GM23338 (cell line): Measurements from ENCODE around the gene AP2B1. TPM values are rescaled to one million over a fixed set of nuclear protein-coding genes. Genes with fewer than 3 reads are reported as not detected.

Experiments used
- ATAC-seq: fragments of 200-7000 bp; cut with Tn5 transposase; 3 replicates; pipeline ENCODE4 v1.9.1; 2020
- DNase-seq: peaks from one replicate; pipeline ENCODE4 v3.0.0-alpha.2; 2015; ENCODE audit warnings: low spot score
- H2AFZ ChIP-seq: fragments of 200-600 bp; sonication (generic); 2 replicates; pipeline ENCODE4 v1.8.0; 2016; ENCODE audit warnings: antibody characterized with exemption, mild to moderate bottlenecking, moderate library complexity
- H3F3A ChIP-seq: fragments of 200-600 bp; sonication (generic); replicated peaks from 2 replicates; pipeline ENCODE4 v1.8.0; 2017; ENCODE audit warnings: antibody characterized with exemption, mixed run types, low read depth
- H3K27ac ChIP-seq: fragments of 200-600 bp; sonication (generic); 2 replicates; pipeline ENCODE4 v1.6.1; 2016; ENCODE audit warnings: low read depth
- H3K27me3 ChIP-seq: fragments of 200-600 bp; sonication (generic); 2 replicates; pipeline ENCODE4 v1.8.0; 2016; ENCODE audit warnings: mild to moderate bottlenecking, mixed run types, moderate library complexity; ENCODE audit not compliant: insufficient read depth
- H3K36me3 ChIP-seq: fragments of 200-600 bp; sonication (generic); 2 replicates; pipeline ENCODE4 v1.8.0; 2016; ENCODE audit warnings: mild to moderate bottlenecking; ENCODE audit not compliant: insufficient read depth
- H3K4me1 ChIP-seq: fragments of 200-600 bp; sonication (generic); 2 replicates; pipeline ENCODE4 v1.8.0; 2016; ENCODE audit warnings: mild to moderate bottlenecking, moderate library complexity; ENCODE audit not compliant: insufficient read depth
- H3K4me2 ChIP-seq: fragments of 200-600 bp; sonication (generic); 2 replicates; pipeline ENCODE4 v1.7.1; 2017; ENCODE audit warnings: mixed run types
- H3K4me3 ChIP-seq: fragments of 200-600 bp; sonication (generic); 2 replicates; pipeline ENCODE4 v1.6.1; 2016; ENCODE audit warnings: mixed run types
- H3K79me2 ChIP-seq: fragments of 200-600 bp; sonication (generic); replicated peaks from 2 replicates; pipeline ENCODE4 v1.8.0; 2017; ENCODE audit warnings: mild to moderate bottlenecking; ENCODE audit not compliant: insufficient read depth
- H3K9me2 ChIP-seq: fragments of 200-600 bp; sonication (generic); 2 replicates; pipeline ENCODE4 v1.8.0; 2017; ENCODE audit not compliant: insufficient read depth
- H4K20me1 ChIP-seq: fragments of 200-600 bp; sonication (generic); replicated peaks from 2 replicates; pipeline ENCODE4 v1.8.0; 2017; ENCODE audit warnings: mild to moderate bottlenecking; ENCODE audit not compliant: insufficient read depth
- H3K27ac Mint-ChIP-seq: 2 replicates; pipeline ENCODE4 v1.8.0; 2020; ENCODE audit warnings: inconsistent platforms, mild to moderate bottlenecking, moderate library complexity, mixed read lengths
- H3K27me3 Mint-ChIP-seq: 3 replicates; pipeline ENCODE4 v1.8.0; 2022; ENCODE audit warnings: low read depth, mild to moderate bottlenecking, moderate library complexity, mixed read lengths, inconsistent platforms; ENCODE audit not compliant: insufficient read depth, poor library complexity
- H3K36me3 Mint-ChIP-seq: 3 replicates; pipeline ENCODE4 v1.8.0; 2021; ENCODE audit warnings: low read depth, mild to moderate bottlenecking, inconsistent platforms, moderate library complexity, mixed read lengths
- H3K4me1 Mint-ChIP-seq: 3 replicates; pipeline ENCODE4 v1.8.0; 2020; ENCODE audit warnings: mild to moderate bottlenecking, inconsistent platforms, mixed read lengths
- H3K4me3 Mint-ChIP-seq: 3 replicates; pipeline ENCODE4 v1.8.0; 2021; ENCODE audit warnings: moderate library complexity, mild to moderate bottlenecking, inconsistent platforms, mixed read lengths
- H3K9me3 Mint-ChIP-seq: 3 replicates; pipeline ENCODE4 v1.8.0; 2020; ENCODE audit warnings: moderate library complexity, mild to moderate bottlenecking, inconsistent platforms, mixed read lengths
- CTCF ChIP-seq, 2 experiments: fragments of 200-600 bp in 1 of 2; sonication (generic) in 1 of 2; conservative IDR thresholded peaks; 2 replicates each; pipeline versions ENCODE4 v1.5.1 to v1.6.1; 2016 to 2017; ENCODE audit warnings: antibody characterized with exemption in 2 of 2, low read depth in 2 of 2, mild to moderate bottlenecking in 2 of 2, moderate library complexity in 1 of 2
- ETS1 ChIP-seq: IDR thresholded peaks from 2 replicates; pipeline ENCODE4 v1.6.1; 2016; ENCODE audit warnings: antibody characterized with exemption
- EZH2 ChIP-seq: fragments of 200-600 bp; sonication (generic); IDR thresholded peaks from one replicate; pipeline ENCODE4 v1.8.0; 2017; ENCODE audit warnings: antibody characterized with exemption, mild to moderate bottlenecking, low read depth; ENCODE audit not compliant: unreplicated experiment
- EZH2phosphoT487 ChIP-seq: fragments of 200-600 bp; sonication (generic); IDR thresholded peaks from one replicate; pipeline ENCODE4 v1.8.1; 2018; ENCODE audit warnings: antibody characterized with exemption; ENCODE audit not compliant: unreplicated experiment
- JUNB ChIP-seq: IDR thresholded peaks from one replicate; pipeline ENCODE4 v1.6.1; 2016; ENCODE audit warnings: antibody characterized with exemption; ENCODE audit not compliant: unreplicated experiment
- NANOG ChIP-seq: IDR thresholded peaks from 2 replicates; pipeline ENCODE4 v1.6.1; 2016; ENCODE audit warnings: antibody characterized with exemption, borderline replicate concordance
- POLR2AphosphoS5 ChIP-seq: IDR thresholded peaks from 2 replicates; pipeline ENCODE4 v1.6.1; 2016; ENCODE audit warnings: antibody characterized with exemption, low read depth
- STAT1 ChIP-seq: IDR thresholded peaks from one replicate; pipeline ENCODE4 v1.6.1; 2016; ENCODE audit warnings: antibody characterized with exemption; ENCODE audit not compliant: unreplicated experiment
- ZNF114 ChIP-seq: fragments of 250-450 bp; sonication (Bioruptor Pico); IDR thresholded peaks from 2 replicates; pipeline ENCODE4 v1.5.0; 2020; ENCODE audit warnings: mild to moderate bottlenecking, moderate library complexity
- ZNF331 ChIP-seq: fragments of 250-450 bp; sonication (Bioruptor Pico); IDR thresholded peaks from 2 replicates; pipeline ENCODE4 v1.5.0; 2020; ENCODE audit warnings: low read depth, mild to moderate bottlenecking, moderate library complexity
- ZNF462 ChIP-seq: fragments of 250-450 bp; sonication (Bioruptor Pico); IDR thresholded peaks from 2 replicates; pipeline ENCODE4 v1.5.0; 2020; ENCODE audit warnings: mild to moderate bottlenecking, moderate library complexity
- polyA plus RNA-seq: library from polyadenylated mRNA; unstranded; fragments of >200 nt; fragmentation: Nextera tagmentation; extraction: Ambion mirVana; gene quantifications from 2 replicates; pipeline ENCODE4 v1.2.1, GENCODE V29; 2016
- total RNA-seq: library from RNA; depleted of rRNA; stranded (reverse); fragments of >200 nt; shearing (Covaris generic); gene quantifications from 2 replicates; pipeline ENCODE4 v1.2.3, GENCODE V29; 2014

AP2B1 gene
- total and polyA plus RNA-seq, 2 experiments from 2014 or later, result 89.7 to 144 TPM

- no peak for TF ChIP-seq JUNB
- no peak for TF ChIP-seq ZNF462
- TF ChIP-seq NANOG, result no peak
- H3K27ac ChIP-seq, result no peak overlapping the region
- H3K9me2 ChIP-seq, result no peaks in the 10 kb centered on the region
- 0 out of 2 replicates have a peak, but pooled peaks cover 4% of the 10 kb centered on the region for H3K79me2 ChIP-seq
- H3K27ac Mint-ChIP-seq, result no peak overlapping the region
- no peaks in the 10 kb centered on the region for H3K4me1 ChIP-seq
- H4K20me1 ChIP-seq, result peaks cover 5% of the 10 kb centered on the region; the same call in 1 of the 2 replicates
- H3K36me3 Mint-ChIP-seq, result peaks cover 15% of the 10 kb centered on the region
- no peaks in the 10 kb centered on the region for H3F3A ChIP-seq
- DNase-seq, result no peak
- H3K4me3 Mint-ChIP-seq, result no peak overlapping the region
- H3K4me2 ChIP-seq, result no peak overlapping the region
- no peaks in the 10 kb centered on the region for H3K27me3 Mint-ChIP-seq
- no peak for ATAC-seq
- no peak overlapping the region for H2AFZ ChIP-seq
- H3K9me3 Mint-ChIP-seq, result no peaks in the 10 kb centered on the region
- peaks cover 5% of the 10 kb centered on the region for H3K36me3 ChIP-seq
- H3K27me3 ChIP-seq, result no peaks in the 10 kb centered on the region
- no peak overlapping the region for H3K4me3 ChIP-seq
- H3K4me1 Mint-ChIP-seq, result no peaks in the 10 kb centered on the region
Measured at GRCh38 chr17:35621768-35622167, 34.6 kb downstream of the AP2B1 start.

- H3K27ac Mint-ChIP-seq, result no peak overlapping the region
- H3K4me3 Mint-ChIP-seq, result no peak overlapping the region
- Histone ChIP-seq H3K79me2 (no peaks in the 10 kb centered on the region), H3K27me3 (no peaks in the 10 kb centered on the region), H4K20me1 (no peaks in the 10 kb centered on the region), H3K9me2 (no peaks in the 10 kb centered on the region), H3K4me3 (no peak overlapping the region), H3F3A (no peaks in the 10 kb centered on the region; the same call in 1 of the 2 replicates), H3K27ac (no peak overlapping the region), H2AFZ (no peak overlapping the region), H3K36me3 (peaks cover 29% of the 10 kb centered on the region), H3K4me2 (no peak overlapping the region), H3K4me1 (no peaks in the 10 kb centered on the region)
- H3K36me3 Mint-ChIP-seq, result peaks cover 39% of the 10 kb centered on the region
- no peak for DNase-seq
- ATAC-seq, result no peak
- no peaks in the 10 kb centered on the region for H3K9me3 Mint-ChIP-seq
- H3K27me3 Mint-ChIP-seq, result no peaks in the 10 kb centered on the region
- no peaks in the 10 kb centered on the region for H3K4me1 Mint-ChIP-seq
- TF ChIP-seq EZH2phosphoT487, result no peak
- no peak for TF ChIP-seq JUNB
- TF ChIP-seq POLR2AphosphoS5, result no peak
- no peak for TF ChIP-seq NANOG
- TF ChIP-seq CTCF (conservative IDR thresholded peaks at IDR 0.05; ENCODE audit: low read depth in 2 of 2), result no peak
- TF ChIP-seq STAT1, result no peak
- TF ChIP-seq ETS1, result no peak
- TF ChIP-seq EZH2, result no peak
- no peak for TF ChIP-seq ZNF331 (CRISPR knock-in tag)
- TF ChIP-seq ZNF114, result no peak
Measured at GRCh38 chr17:35627417-35627816, 40.3 kb downstream of the AP2B1 start.
